CD4-positive, alpha-beta T cell (primary cell): ENCODE measurements around the gene PLEKHN1. TPM values are rescaled to one million over a fixed set of nuclear protein-coding genes. Genes with fewer than 3 reads are reported as not detected.
A peak's percentile ranks its signal among the peaks of the same experiment; 100 is the strongest.

Experiments used
- ATAC-seq: fragments of 200-7000 bp; cut with Tn5 transposase; one replicate; pipeline ENCODE4 v1.10.0; 2022; ENCODE audit warnings: mild to moderate bottlenecking; ENCODE audit not compliant: poor library complexity
- CTCF ChIA-PET: fragments of 350-600 bp; sonication (Branson Sonifier 250); formaldehyde crosslinking; loops from one replicate; lab custom pipeline; 2021; ENCODE audit warnings: antibody characterized with exemption, inconsistent platforms; lab: Charles Lee
- POLR2A ChIA-PET: fragments of 350-600 bp; sonication (Branson Sonifier 250); formaldehyde crosslinking; loops from one replicate; lab custom pipeline; 2021; ENCODE audit warnings: antibody characterized with exemption, inconsistent platforms; lab: Charles Lee
- DNase-seq, 14 experiments: peaks; one replicate each; pipeline ENCODE4 v3.0.0-alpha.2; 2013 to 2020; ENCODE audit warnings: mixed read lengths in 2 of 14
- H3K27ac ChIP-seq, 2 donors: one replicate each; pipeline versions ENCODE4 v1.5.1 to v1.7.0; 2013; ENCODE audit warnings: low read length in 2 of 2, low read depth in 1 of 2, mild to moderate bottlenecking in 1 of 2
- H3K27me3 ChIP-seq, 2 experiments: 1 replicate in 1 of 2; 2 replicates in 1 of 2; pipeline versions ENCODE4 v1.6.1 to v1.7.0; 2013; ENCODE audit warnings: low read length in 2 of 2, control low read depth in 1 of 2, mild to moderate bottlenecking in 1 of 2, moderate library complexity in 1 of 2; ENCODE audit not compliant: insufficient read depth in 2 of 2, control insufficient read depth in 1 of 2
- H3K36me3 ChIP-seq: one replicate; pipeline ENCODE4 v1.6.1; 2013; ENCODE audit warnings: low read length, control low read depth; ENCODE audit not compliant: insufficient read depth
- H3K4me1 ChIP-seq: one replicate; pipeline ENCODE4 v1.6.1; 2013; ENCODE audit warnings: low read length, control low read depth; ENCODE audit not compliant: insufficient read depth
- H3K4me3 ChIP-seq: one replicate; pipeline ENCODE4 v1.5.1; 2013; ENCODE audit warnings: mild to moderate bottlenecking, low read length, moderate library complexity
- H3K9me3 ChIP-seq, 2 experiments: 1 replicate in 1 of 2; 2 replicates in 1 of 2; pipeline versions ENCODE4 v1.6.1 to v1.7.0; 2013; ENCODE audit warnings: low read length in 2 of 2, mild to moderate bottlenecking in 2 of 2, control low read depth in 1 of 2, moderate library complexity in 1 of 2; ENCODE audit not compliant: control insufficient read depth in 1 of 2, insufficient read depth in 1 of 2
- H3K27ac Mint-ChIP-seq: one replicate; pipeline ENCODE4 v1.8.0; 2020; ENCODE audit warnings: mixed read lengths
- H3K27me3 Mint-ChIP-seq: one replicate; pipeline ENCODE4 v1.8.0; 2021; ENCODE audit warnings: mixed read lengths
- H3K36me3 Mint-ChIP-seq: one replicate; pipeline ENCODE4 v1.8.0; 2021; ENCODE audit warnings: low read depth, mixed read lengths
- H3K4me1 Mint-ChIP-seq: one replicate; pipeline ENCODE4 v1.8.0; 2021; ENCODE audit warnings: low read depth, mixed read lengths
- H3K4me3 Mint-ChIP-seq: one replicate; pipeline ENCODE4 v1.8.0; 2020; ENCODE audit warnings: mild to moderate bottlenecking, mixed read lengths
- H3K9me3 Mint-ChIP-seq: one replicate; pipeline ENCODE4 v1.8.0; 2020; ENCODE audit warnings: mixed read lengths
- intact Hi-C, 2 experiments: fragments of 100-400 bp; cut with DNase I in 1 of 2; cut with micrococcal nuclease in 1 of 2; formaldehyde crosslinking; loops; one replicate each; pipeline versions ENCODE4 v1.15.1 to v1.9.0; 2023 to 2025; cut with DNase I, micrococcal nuclease
- total RNA-seq, 174 experiments: library from RNA in 2 of 174; stranded (reverse) in 2 of 174; gene quantifications; one replicate each; pipeline ENCODE4 v1.2.3 and lab custom pipeline; 2021 to 2026
- TF ChIP-seq, protein P1 (sequence below): fragments of 200-600 bp; IDR thresholded peaks from one replicate; pipeline ENCODE4 v1.8.0; 2022; ENCODE audit warnings: antibody characterized with exemption, mild to moderate bottlenecking

PLEKHN1 gene
- total RNA-seq, 2 experiments from 2014 or later: 0.69 to 0.95 TPM

DNA sequence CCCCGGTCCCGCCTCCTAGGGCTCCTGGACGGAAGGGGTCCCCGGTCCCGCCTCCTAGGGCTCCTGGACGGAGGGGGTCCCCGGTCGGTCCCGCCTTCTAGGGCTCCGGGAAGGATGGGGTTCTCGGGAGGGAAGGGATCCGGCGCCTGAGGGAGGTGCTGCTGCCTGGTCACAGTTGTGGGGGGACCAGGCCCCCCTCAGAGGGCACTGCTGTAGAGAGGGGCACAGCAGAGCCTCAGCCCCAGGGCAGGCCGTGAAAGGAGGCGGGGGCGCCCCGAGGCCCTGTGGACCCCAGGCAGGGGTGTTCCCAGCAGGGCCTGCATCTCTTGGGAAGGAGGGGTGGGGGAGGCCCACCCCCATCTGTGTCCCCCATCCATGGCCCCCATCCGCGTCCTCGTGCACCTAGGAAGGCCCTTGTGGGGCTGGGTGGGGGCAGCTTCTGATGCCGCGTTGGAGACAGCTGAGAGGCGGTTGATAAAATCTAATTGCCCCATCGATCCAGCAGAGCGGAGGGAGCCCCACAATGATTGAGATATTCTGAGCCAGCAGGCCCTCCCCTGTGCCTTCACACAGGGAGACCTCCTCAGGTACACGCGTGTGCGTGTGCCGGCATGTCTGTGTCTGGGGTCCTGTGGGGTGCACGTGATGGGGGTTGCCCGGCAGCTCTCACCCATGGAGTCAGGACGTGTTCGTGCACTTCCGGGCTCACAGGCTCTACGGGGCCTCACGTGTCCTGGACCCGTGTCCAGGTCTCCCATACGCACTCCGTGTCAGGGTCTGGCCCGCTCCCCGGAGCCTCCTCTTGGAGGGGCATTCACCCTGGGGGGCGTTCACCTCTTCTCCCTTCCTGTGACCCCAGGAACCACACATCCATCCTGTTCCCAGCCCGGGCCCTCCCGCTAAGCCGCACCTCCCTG lies 29.7 kb upstream of the PLEKHN1 start:
- Histone ChIP-seq H3K36me3 (no peaks in the 10 kb centered on the region), H3K4me1 (peaks cover 18% of the 10 kb centered on the region), H3K27me3 (peaks cover 49 to 54% of the 10 kb centered on the region in 2 experiments), H3K4me3 (no peak overlapping the region), H3K9me3 (peaks cover 0 to 43% of the 10 kb centered on the region in 2 experiments), H3K27ac (no peak overlapping the region)
- ATAC-seq (no peak), DNase-seq (no peak)
- ChIA-PET CTCF (no interaction called here), POLR2A (no interaction called here)
- Mint-ChIP-seq H3K9me3 (no peaks in the 10 kb centered on the region), H3K27me3 (peaks cover 66% of the 10 kb centered on the region), H3K4me3 (no peak overlapping the region), H3K36me3 (no peaks in the 10 kb centered on the region), H3K4me1 (peaks cover 5% of the 10 kb centered on the region), H3K27ac (no peak overlapping the region)
- intact Hi-C loops: no loop called here
- TF ChIP-seq, protein P1, sequence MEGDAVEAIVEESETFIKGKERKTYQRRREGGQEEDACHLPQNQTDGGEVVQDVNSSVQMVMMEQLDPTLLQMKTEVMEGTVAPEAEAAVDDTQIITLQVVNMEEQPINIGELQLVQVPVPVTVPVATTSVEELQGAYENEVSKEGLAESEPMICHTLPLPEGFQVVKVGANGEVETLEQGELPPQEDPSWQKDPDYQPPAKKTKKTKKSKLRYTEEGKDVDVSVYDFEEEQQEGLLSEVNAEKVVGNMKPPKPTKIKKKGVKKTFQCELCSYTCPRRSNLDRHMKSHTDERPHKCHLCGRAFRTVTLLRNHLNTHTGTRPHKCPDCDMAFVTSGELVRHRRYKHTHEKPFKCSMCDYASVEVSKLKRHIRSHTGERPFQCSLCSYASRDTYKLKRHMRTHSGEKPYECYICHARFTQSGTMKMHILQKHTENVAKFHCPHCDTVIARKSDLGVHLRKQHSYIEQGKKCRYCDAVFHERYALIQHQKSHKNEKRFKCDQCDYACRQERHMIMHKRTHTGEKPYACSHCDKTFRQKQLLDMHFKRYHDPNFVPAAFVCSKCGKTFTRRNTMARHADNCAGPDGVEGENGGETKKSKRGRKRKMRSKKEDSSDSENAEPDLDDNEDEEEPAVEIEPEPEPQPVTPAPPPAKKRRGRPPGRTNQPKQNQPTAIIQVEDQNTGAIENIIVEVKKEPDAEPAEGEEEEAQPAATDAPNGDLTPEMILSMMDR: no peak

DNA sequence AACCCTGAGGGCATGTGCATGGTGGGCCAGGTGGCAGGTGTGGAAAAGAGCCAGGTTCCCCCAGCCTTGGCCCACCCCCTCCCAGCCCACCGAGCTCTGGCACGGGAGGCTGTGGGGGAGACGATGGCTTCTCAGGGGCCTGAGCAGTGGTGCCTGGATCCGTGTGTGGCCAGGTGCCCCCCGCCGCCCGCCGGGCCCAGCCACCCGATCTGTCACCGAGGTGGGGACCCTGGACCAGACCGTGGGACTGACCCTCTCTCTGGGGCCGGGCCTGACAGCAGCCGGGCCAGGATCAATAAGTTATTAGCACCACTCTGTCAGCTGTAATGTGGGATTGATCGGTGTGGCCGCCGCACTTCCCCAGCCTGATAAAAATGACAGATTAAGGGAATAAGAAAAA lies 28.8 kb upstream of the PLEKHN1 start:
- H3K9me3 ChIP-seq: peaks cover 0 to 43% of the 10 kb centered on the region in 2 experiments
- H3K36me3 ChIP-seq: no peaks in the 10 kb centered on the region
- TF ChIP-seq, protein P1: no peak
- H3K9me3 Mint-ChIP-seq: no peaks in the 10 kb centered on the region
- no peak overlapping the region for H3K4me3 ChIP-seq
- H3K27ac ChIP-seq: no peak overlapping the region
- no peak overlapping the region for H3K4me3 Mint-ChIP-seq
- H3K27ac Mint-ChIP-seq: no peak overlapping the region
- ChIA-PET POLR2A (no interaction called here), CTCF (no interaction called here)
- peaks cover 49 to 62% of the 10 kb centered on the region in 2 experiments for H3K27me3 ChIP-seq
- intact Hi-C loops: no loop called here
- ATAC-seq (no peak), DNase-seq (no peak)
- H3K4me1 ChIP-seq: peaks cover 23% of the 10 kb centered on the region
- peaks cover 56% of the 10 kb centered on the region for H3K27me3 Mint-ChIP-seq
- peaks cover 5% of the 10 kb centered on the region for H3K4me1 Mint-ChIP-seq
- no peaks in the 10 kb centered on the region for H3K36me3 Mint-ChIP-seq

DNA sequence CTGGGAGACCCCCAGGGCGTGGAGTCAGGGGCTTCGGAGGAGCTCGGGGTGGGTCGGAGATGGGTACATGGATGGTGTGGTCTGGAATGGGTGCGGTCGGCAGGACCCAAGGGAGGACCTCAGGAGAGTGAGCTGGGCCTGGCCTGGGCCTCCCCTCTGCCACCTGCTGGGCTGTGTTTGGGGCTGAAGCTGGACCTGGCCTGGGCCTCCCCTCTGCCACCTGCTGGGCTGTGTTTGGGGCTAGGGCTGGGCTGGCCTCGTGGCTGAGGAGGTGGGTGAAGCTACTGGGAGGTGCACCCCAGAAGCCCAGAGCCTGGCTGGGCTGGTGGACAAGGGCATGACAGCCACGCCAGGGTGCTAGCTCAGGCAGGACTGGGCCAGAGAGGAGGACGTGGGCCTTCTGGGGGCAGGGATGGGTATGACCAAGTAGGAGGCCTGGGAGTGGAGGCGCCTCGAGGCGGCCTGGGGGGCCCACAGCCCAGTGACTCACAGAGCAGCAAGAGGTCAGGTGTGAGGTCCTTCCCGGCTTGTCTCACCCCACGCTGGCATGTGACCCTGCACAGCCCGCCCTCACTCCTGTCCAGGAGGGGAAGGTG lies 28.1 kb upstream of the PLEKHN1 start:
- Histone ChIP-seq H3K4me1 (peaks cover 30% of the 10 kb centered on the region), H3K27ac (no peak overlapping the region), H3K4me3 (no peak overlapping the region), H3K27me3 (peaks cover 53 to 67% of the 10 kb centered on the region in 2 experiments), H3K9me3 (peaks cover 0 to 48% of the 10 kb centered on the region in 2 experiments), H3K36me3 (no peaks in the 10 kb centered on the region)
- DNase-seq (peak in 1 of 14 experiments; percentile 48), ATAC-seq (no peak)
- TF ChIP-seq, protein P1: no peak
- H3K4me3 Mint-ChIP-seq: no peak overlapping the region
- no peaks in the 10 kb centered on the region for H3K9me3 Mint-ChIP-seq
- H3K36me3 Mint-ChIP-seq: no peaks in the 10 kb centered on the region
- H3K4me1 Mint-ChIP-seq: peaks cover 5% of the 10 kb centered on the region
- ChIA-PET CTCF (no interaction called here), POLR2A (no interaction called here)
- intact Hi-C loops: no loop called here
- peaks cover 58% of the 10 kb centered on the region for H3K27me3 Mint-ChIP-seq
- H3K27ac Mint-ChIP-seq: no peak overlapping the region
